HFF-Myc (cell line): Measurements from ENCODE around the gene NTM.
A peak's percentile ranks its signal among the peaks of the same experiment; 100 is the strongest.

Source experiments
- DNase-seq: peaks from one replicate; pipeline ENCODE4 v3.0.0-alpha.2; 2011; ENCODE audit warnings: low read depth; ENCODE audit errors: extremely low read depth
- H3K4me3 ChIP-seq: replicated peaks from 2 replicates; pipeline ENCODE4 v1.5.1; 2011; ENCODE audit warnings: low read depth, mild to moderate bottlenecking, control low read depth, low read length
- CTCF ChIP-seq: IDR thresholded peaks from 2 replicates; pipeline ENCODE4 v1.5.1; 2012; ENCODE audit warnings: mild to moderate bottlenecking, low read depth, low read length, control low read depth; ENCODE audit errors: missing control alignments

Gene NTM

GRCh38 chr11:132095230-132096131, 725.1 kb downstream of the NTM start:
- no peak for DNase-seq
- TF ChIP-seq CTCF = no peak
- no peak overlapping the region for H3K4me3 ChIP-seq

DNA sequence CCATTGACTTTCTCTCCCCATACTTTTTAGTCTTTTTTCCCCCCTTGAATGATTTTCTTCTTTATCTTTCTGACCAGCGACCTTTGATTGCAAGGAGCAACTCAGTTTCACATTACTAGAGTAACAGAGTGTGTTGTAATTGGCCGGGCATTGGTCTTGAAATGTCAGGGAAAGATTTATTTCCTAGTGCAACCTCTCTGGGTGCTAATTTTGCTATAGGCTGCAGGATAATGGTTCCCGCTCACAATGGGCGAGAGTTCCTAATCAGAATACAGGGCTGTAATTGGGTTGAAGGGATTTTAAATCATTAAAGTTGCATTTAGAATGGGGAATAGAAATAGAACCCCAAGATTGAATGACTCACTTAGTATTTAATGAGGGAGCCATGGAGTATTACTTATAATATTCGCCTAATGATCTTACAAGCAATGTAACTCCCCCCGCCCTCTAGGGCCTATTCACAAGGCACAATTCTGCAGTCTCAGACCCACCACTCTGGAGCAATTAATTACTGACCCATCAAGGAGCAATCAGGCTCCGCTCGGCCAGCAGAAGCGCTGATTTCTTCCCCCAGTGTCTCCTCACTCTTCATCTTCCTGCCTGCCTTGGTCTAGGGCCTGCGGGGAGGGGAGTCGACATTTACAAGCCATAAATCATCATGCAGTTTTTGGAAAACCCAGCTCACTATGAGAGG, 725.9 kb downstream of the NTM start:
- no peak overlapping the region for H3K4me3 ChIP-seq
- TF ChIP-seq CTCF = no peak
- no peak for DNase-seq

DNA sequence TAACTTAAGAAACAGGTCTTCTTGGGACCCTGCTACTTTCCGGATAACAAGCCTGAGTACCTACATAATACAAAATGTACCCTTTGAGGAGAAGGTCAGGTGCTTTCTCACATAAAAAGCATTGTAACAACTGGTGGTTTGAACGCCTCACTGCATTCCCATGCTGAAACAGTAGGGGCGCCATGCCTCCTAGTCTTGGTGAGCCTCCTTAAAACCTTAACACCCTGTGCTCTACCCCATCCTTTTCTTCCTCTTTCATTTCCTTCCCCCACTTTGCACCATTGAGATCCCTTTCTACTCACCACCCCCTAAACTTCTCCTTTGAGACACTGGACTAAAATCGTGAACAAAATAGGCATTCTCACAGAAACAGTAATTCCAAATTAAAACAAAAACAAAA, 729.3 kb downstream of the NTM start:
- no peak for DNase-seq
- H3K4me3 ChIP-seq = no peak overlapping the region
- TF ChIP-seq CTCF = peak; percentile 61

GRCh38 chr11:132100583-132100982, 730.2 kb downstream of the NTM start:
- DNase-seq = no peak
- no peak overlapping the region for H3K4me3 ChIP-seq
- TF ChIP-seq CTCF = no peak

GRCh38 chr11:132101881-132102280, 731.5 kb downstream of the NTM start:
- no peak for TF ChIP-seq CTCF
- no peak for DNase-seq
- H3K4me3 ChIP-seq = no peak overlapping the region

GRCh38 chr11:132103021-132103420, 732.6 kb downstream of the NTM start:
- no peak for DNase-seq
- no peak overlapping the region for H3K4me3 ChIP-seq
- TF ChIP-seq CTCF = no peak
